Mesendoderm (in vitro differentiated cells): Measurements from ENCODE around the gene GPC1.

Source experiments
- DNase-seq: peaks from one replicate; pipeline ENCODE4 v3.0.0; 2013
- H2AK5ac ChIP-seq: 2 replicates; pipeline ENCODE4 v1.6.1; 2013; ENCODE audit warnings: low read length, inconsistent platforms
- H2BK120ac ChIP-seq: 2 replicates; pipeline ENCODE4 v1.6.1; 2013; ENCODE audit warnings: low read depth, mild to moderate bottlenecking, low read length, moderate library complexity, mixed read lengths
- H2BK15ac ChIP-seq: replicated peaks from 2 replicates; pipeline ENCODE4 v1.6.1; 2013; ENCODE audit warnings: low read depth, mild to moderate bottlenecking, moderate library complexity
- H2BK5ac ChIP-seq: 2 replicates; pipeline ENCODE4 v1.6.1; 2013; ENCODE audit warnings: low read length, inconsistent platforms
- H3K18ac ChIP-seq: 2 replicates; pipeline ENCODE4 v1.6.1; 2013; ENCODE audit warnings: mild to moderate bottlenecking, low read length, mixed read lengths
- H3K23ac ChIP-seq: one replicate; pipeline ENCODE4 v1.6.1; 2013; ENCODE audit warnings: low read length
- H3K27ac ChIP-seq: 2 replicates; pipeline ENCODE4 v1.5.1; 2013; ENCODE audit warnings: low read depth, mild to moderate bottlenecking, inconsistent platforms, low read length, moderate library complexity
- H3K27me3 ChIP-seq: 2 replicates; pipeline ENCODE4 v1.6.1; 2013; ENCODE audit warnings: low read length, control low read depth, mild to moderate bottlenecking, inconsistent platforms; ENCODE audit not compliant: insufficient read depth, poor library complexity
- H3K36me3 ChIP-seq: 2 replicates; pipeline ENCODE4 v1.6.1; 2013; ENCODE audit warnings: low read length, inconsistent platforms; ENCODE audit not compliant: control insufficient read depth, insufficient read depth
- H3K4ac ChIP-seq: one replicate; pipeline ENCODE4 v1.6.1; 2013; ENCODE audit warnings: low read depth, mild to moderate bottlenecking, low read length, moderate library complexity
- H3K4me1 ChIP-seq: 2 replicates; pipeline ENCODE4 v1.6.1; 2013; ENCODE audit warnings: low read depth, low read length, inconsistent platforms; ENCODE audit not compliant: control insufficient read depth
- H3K4me2 ChIP-seq: 2 replicates; pipeline ENCODE4 v1.6.1; 2013; ENCODE audit warnings: low read length
- H3K4me3 ChIP-seq: 2 replicates; pipeline ENCODE4 v1.5.1; 2013; ENCODE audit warnings: mild to moderate bottlenecking, low read length
- H3K56ac ChIP-seq: one replicate; pipeline ENCODE4 v1.6.1; 2013; ENCODE audit warnings: low read length
- H3K79me1 ChIP-seq: 2 replicates; pipeline ENCODE4 v1.6.1; 2013; ENCODE audit warnings: low read length, inconsistent platforms
- H3K79me2 ChIP-seq: 2 replicates; pipeline ENCODE4 v1.6.1; 2013; ENCODE audit warnings: mild to moderate bottlenecking, low read length; ENCODE audit not compliant: control insufficient read depth, insufficient read depth
- H3K9ac ChIP-seq: 2 replicates; pipeline ENCODE4 v1.6.1; 2013; ENCODE audit warnings: low read length, inconsistent platforms
- H4K5ac ChIP-seq: one replicate; pipeline ENCODE4 v1.6.1; 2013; ENCODE audit warnings: low read length
- H4K8ac ChIP-seq: one replicate; pipeline ENCODE4 v1.6.1; 2013; ENCODE audit warnings: low read depth, mild to moderate bottlenecking, control low read depth, low read length, moderate library complexity
- WGBS: extraction: QIAGEN DNeasy Blood & Tissue Kit; methylation state at CpG from one replicate; pipeline ENCODE4 v1.1.7; 2013; ENCODE audit warnings: low lambda C conversion rate, missing lambda C conversion rate; ENCODE audit not compliant: insufficient coverage; ENCODE audit errors: extremely low coverage; 5-methylcytosine and 5-hydroxymethylcytosine counted together

Gene GPC1

DNA sequence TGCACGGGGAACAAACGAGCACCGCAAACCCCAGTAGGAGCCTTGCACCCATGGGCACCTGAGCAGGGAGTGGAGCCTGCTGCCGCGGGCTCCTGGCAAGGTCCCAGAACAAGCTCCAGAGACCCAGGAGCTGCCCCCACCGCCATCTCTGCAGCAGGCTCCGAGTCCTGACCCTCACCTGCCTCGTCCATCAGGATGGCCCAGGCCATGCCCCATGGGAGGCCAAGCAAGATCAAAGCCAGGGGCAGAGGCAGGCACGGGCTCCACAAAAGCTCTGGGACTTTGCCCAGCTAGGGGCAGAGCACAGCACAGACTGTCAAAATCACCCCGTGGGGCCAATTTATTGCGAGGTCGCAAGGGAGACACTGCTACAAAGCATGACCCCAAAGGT, 43.6 kb downstream of the GPC1 start:
- DNase-seq, result no peak
- Histone ChIP-seq H3K23ac (no peak overlapping the region), H3K56ac (no peak overlapping the region), H4K8ac (no peak overlapping the region), H2AK5ac (no peak overlapping the region), H3K9ac (no peak overlapping the region), H3K4me2 (no peak overlapping the region), H3K79me2 (no peaks in the 10 kb centered on the region), H3K36me3 (no peaks in the 10 kb centered on the region), H3K18ac (no peak overlapping the region), H3K4ac (no peak overlapping the region), H3K27ac (no peak overlapping the region), H2BK15ac (no peak overlapping the region), H4K5ac (no peak overlapping the region), H2BK5ac (no peak overlapping the region), H2BK120ac (no peak overlapping the region), H3K4me3 (no peak overlapping the region), H3K79me1 (no peaks in the 10 kb centered on the region), H3K4me1 (no peaks in the 10 kb centered on the region), H3K27me3 (no peaks in the 10 kb centered on the region)
- WGBS, result no CpG with 5 or more reads among the region's 12 CpGs

DNA sequence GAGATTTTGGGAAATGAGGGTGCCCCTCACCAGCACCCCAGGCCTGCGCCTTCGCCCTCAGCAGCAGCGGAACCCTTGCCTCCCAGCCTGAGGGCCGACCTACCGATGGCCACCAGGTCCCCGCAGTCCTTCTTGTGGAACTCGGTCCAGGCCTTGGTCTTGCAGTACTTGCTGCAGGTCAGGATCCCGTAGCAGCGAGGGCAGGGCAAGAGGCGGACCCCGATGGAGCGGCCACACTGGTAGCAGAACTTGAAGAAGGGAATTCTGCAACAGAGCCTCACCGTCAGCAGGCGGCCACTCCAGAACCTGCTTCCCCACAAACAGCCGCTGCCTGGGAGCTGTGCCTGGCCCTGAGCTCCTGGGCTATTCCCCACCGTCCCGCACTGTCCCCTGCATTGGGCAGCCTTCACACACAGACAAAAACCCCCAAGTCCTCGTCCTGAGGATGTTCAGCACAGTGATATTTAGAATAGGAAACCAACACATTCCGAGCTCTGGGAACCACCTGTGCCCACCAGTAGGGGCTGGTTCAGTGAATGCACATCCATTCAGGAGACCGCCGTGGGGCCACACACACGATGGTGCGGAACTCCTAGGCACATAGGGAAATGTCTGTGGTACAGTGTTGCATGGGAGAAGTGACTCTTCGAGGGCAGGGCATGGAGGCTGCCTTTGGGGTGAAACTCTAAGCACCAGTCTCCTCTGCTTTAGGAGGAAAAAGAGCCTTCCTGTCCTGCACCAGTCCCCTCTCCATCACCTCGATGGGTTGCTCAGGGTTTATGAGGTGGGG, 45.6 kb downstream of the GPC1 start:
- Histone ChIP-seq H4K8ac (no peak overlapping the region), H3K27me3 (no peaks in the 10 kb centered on the region), H3K27ac (no peak overlapping the region), H2AK5ac (no peak overlapping the region), H3K4me3 (no peak overlapping the region), H3K4me1 (no peaks in the 10 kb centered on the region), H3K4ac (no peak overlapping the region), H2BK120ac (no peak overlapping the region), H3K23ac (no peak overlapping the region), H2BK5ac (no peak overlapping the region), H3K36me3 (no peaks in the 10 kb centered on the region), H4K5ac (no peak overlapping the region), H2BK15ac (no peak overlapping the region), H3K4me2 (no peak overlapping the region), H3K9ac (no peak overlapping the region), H3K56ac (no peak overlapping the region), H3K79me1 (no peaks in the 10 kb centered on the region), H3K18ac (no peak overlapping the region), H3K79me2 (no peaks in the 10 kb centered on the region)
- DNase-seq, result no peak
- WGBS, result no CpG with 5 or more reads among the region's 25 CpGs

DNA sequence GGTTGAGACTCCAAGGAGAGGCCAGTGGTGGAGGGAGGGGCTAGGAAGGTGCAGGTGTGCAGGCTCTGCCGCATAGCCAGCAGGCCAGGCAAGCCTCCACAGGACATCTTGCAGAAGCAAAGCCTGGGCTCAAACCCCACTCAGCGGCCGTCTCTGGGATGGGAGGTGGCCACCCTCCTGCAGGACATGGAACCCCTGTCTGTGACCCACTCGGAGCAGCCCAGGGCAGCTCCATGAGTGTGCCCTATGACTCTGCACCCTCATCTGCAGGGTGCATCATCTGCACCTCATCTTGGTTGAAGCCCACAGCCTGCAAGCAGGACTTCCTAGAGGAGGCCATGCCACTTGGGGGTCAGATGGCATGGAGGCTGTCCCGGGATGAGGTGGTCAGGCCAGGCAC, 46.3 kb downstream of the GPC1 start:
- Histone ChIP-seq H3K27me3 (no peaks in the 10 kb centered on the region), H3K79me1 (no peaks in the 10 kb centered on the region), H3K18ac (no peak overlapping the region), H3K4me1 (no peaks in the 10 kb centered on the region), H3K4ac (no peak overlapping the region), H3K79me2 (no peaks in the 10 kb centered on the region), H2BK5ac (no peak overlapping the region), H3K4me3 (no peak overlapping the region), H3K36me3 (no peaks in the 10 kb centered on the region), H2BK15ac (no peak overlapping the region), H4K5ac (no peak overlapping the region), H3K56ac (no peak overlapping the region), H2BK120ac (no peak overlapping the region), H4K8ac (no peak overlapping the region), H3K4me2 (no peak overlapping the region), H2AK5ac (no peak overlapping the region), H3K9ac (no peak overlapping the region), H3K23ac (no peak overlapping the region), H3K27ac (no peak overlapping the region)
- DNase-seq, result no peak
- WGBS, result no CpG with 5 or more reads among the region's 5 CpGs

DNA sequence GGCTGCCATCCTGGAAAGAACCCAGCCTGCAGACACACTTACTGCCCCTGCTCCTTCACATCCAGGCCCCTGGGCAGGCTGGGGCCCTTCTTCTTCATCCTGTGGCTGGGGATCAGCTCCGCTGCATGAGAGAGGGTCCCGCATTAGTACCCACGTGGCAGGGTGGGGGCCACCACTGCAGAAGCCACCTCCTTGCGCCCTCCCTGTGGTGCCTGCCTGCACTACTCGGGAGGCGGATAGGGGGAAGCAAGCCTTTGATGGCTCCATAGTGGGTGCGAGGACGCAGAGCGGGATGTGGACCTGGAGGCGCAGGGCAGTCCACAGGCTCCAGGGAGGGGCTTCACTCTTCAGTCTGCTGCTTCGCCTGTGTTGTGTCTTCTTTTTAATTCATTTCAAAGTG, 46.7 kb downstream of the GPC1 start:
- WGBS, result no CpG with 5 or more reads among the region's 11 CpGs
- H2BK15ac ChIP-seq, result no peak overlapping the region
- H3K27me3 ChIP-seq, result no peaks in the 10 kb centered on the region
- no peak overlapping the region for H2BK5ac ChIP-seq
- no peak overlapping the region for H3K4me2 ChIP-seq
- no peaks in the 10 kb centered on the region for H3K79me1 ChIP-seq
- no peak overlapping the region for H2AK5ac ChIP-seq
- no peak overlapping the region for H3K4ac ChIP-seq
- no peak overlapping the region for H3K23ac ChIP-seq
- no peak overlapping the region for H4K5ac ChIP-seq
- H3K79me2 ChIP-seq, result no peaks in the 10 kb centered on the region
- no peak overlapping the region for H4K8ac ChIP-seq
- no peak overlapping the region for H3K4me3 ChIP-seq
- no peak overlapping the region for H3K9ac ChIP-seq
- H3K4me1 ChIP-seq, result no peaks in the 10 kb centered on the region
- no peak overlapping the region for H3K56ac ChIP-seq
- DNase-seq, result no peak
- no peak overlapping the region for H2BK120ac ChIP-seq
- H3K18ac ChIP-seq, result no peak overlapping the region
- no peak overlapping the region for H3K27ac ChIP-seq
- H3K36me3 ChIP-seq, result no peaks in the 10 kb centered on the region

DNA sequence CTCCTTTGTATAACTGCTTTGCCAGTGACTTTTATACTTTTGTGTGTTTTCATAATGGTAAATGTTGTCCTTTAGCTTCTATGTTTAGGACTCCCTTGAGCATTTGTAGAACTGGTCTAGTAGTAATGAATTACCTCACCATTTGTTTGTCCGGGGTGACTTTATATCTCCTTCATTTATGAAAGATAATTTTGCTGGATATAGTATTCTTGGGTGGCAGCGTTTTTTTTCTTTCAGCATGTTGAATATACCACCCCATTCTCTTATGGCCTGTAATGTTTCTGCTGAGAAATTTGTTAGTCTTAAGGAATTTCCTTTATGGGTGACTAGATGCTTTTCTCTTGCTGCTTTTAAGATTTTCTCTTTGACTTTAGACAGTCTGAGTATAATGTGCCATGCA, 56.0 kb downstream of the GPC1 start:
- Histone ChIP-seq H3K27ac (no peak overlapping the region), H2AK5ac (no peak overlapping the region), H3K18ac (no peak overlapping the region), H3K9ac (no peak overlapping the region), H3K4ac (no peak overlapping the region), H3K56ac (no peak overlapping the region), H3K4me3 (no peak overlapping the region), H3K4me2 (no peak overlapping the region), H3K79me2 (no peaks in the 10 kb centered on the region), H3K27me3 (no peaks in the 10 kb centered on the region), H3K23ac (no peak overlapping the region), H2BK15ac (no peak overlapping the region), H3K4me1 (no peaks in the 10 kb centered on the region), H4K5ac (no peak overlapping the region), H2BK120ac (no peak overlapping the region), H4K8ac (no peak overlapping the region), H3K79me1 (no peaks in the 10 kb centered on the region), H3K36me3 (no peaks in the 10 kb centered on the region), H2BK5ac (no peak overlapping the region)
- no peak for DNase-seq
- no CpG with 5 or more reads among the region's 2 CpGs for WGBS

DNA sequence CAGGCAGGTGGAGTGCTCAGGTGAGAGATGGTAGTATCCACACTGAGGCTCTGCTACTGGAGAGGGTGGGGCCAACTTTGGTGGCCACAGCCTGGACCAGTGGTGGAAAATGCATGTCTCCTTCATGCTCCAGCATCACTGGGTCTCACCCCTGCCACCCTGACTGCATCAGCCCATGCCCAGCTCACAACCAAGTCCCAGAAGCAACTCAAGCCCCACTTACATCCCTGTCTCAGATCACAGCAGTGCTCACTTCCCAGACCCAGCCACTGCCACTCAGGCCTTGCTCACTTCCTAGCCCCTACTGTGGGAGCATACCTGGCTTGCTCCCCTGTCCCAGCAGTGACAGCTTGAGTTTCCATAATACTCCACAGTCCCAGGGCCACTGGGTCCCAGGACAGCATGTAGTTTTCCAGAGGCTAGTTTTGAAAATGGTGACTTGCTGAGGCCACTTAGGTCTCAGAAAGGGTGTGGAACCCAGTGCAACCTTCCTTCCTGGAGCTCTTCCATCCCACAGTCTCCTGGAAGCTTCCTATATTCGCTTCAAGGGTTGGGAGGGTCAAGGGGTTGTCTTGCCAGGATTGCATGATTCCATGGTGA, 58.8 kb downstream of the GPC1 start:
- Histone ChIP-seq H4K5ac (no peak overlapping the region), H3K36me3 (no peaks in the 10 kb centered on the region), H3K9ac (no peak overlapping the region), H3K27me3 (no peaks in the 10 kb centered on the region), H3K23ac (no peak overlapping the region), H3K56ac (no peak overlapping the region), H3K4me3 (no peak overlapping the region), H2BK5ac (no peak overlapping the region), H3K79me1 (no peaks in the 10 kb centered on the region), H3K4me2 (no peak overlapping the region), H3K27ac (no peak overlapping the region), H2BK15ac (no peak overlapping the region), H3K18ac (no peak overlapping the region), H3K4me1 (no peaks in the 10 kb centered on the region), H2AK5ac (no peak overlapping the region), H4K8ac (no peak overlapping the region), H2BK120ac (no peak overlapping the region), H3K79me2 (no peaks in the 10 kb centered on the region), H3K4ac (no peak overlapping the region)
- no CpG with 5 or more reads among the region's 1 CpG for WGBS
- no peak for DNase-seq
